GM12892 (cell line): ENCODE measurements around the gene PPP6R3.
"Not testable (repeated sequence)": the region's sequence is repeated elsewhere in the genome, so short reads cannot be mapped to it uniquely, and the experiment has no call there.

Experiments
- DNase-seq: peaks from one replicate; pipeline ENCODE4 v3.0.0; 2011; ENCODE audit not compliant: insufficient read length
- FAIRE-seq: peaks from 2 replicates; lab custom pipeline; 2011; peaks lifted over from hg19 to GRCh38; lab: Jason Lieb, UNC
- POLR2A ChIP-seq: IDR thresholded peaks from 2 replicates; pipeline ENCODE4 v1.6.1; 2011; ENCODE audit warnings: low read depth, low read length, control low read depth
- POLR2AphosphoS5 ChIP-seq: IDR thresholded peaks from 2 replicates; pipeline ENCODE4 v1.6.1; 2011; ENCODE audit warnings: low read depth, low read length, control low read depth
- TAF1 ChIP-seq: IDR thresholded peaks from 2 replicates; pipeline ENCODE4 v1.6.1; 2011; ENCODE audit warnings: low read depth, mild to moderate bottlenecking, control low read depth, low read length, borderline replicate concordance

Gene PPP6R3

DNA sequence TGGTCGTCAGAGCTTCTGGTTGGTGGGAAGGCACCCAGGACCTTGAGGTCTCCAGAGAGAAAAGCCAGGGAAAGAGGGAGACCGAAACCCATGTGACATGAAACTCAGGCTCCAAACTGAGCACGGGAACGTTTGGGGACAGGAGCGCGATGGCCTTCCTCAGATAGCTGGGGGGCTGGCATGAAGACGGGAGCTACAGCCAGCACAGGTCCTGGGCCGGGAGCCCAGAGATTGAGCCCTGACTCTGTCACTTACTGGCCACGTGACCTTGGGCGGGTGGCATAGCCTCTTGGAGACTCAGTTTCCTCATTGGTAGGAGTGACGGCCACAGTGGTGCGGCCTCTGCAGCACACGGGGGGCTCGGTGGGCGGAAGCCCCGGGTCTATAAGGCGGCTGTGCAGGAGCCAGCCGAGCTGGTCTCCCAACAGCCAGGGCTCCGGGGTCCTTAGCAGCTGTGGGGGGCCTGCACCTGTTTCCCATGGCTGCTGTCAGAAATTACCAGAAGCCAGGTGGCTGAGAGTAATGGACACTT is 36.4 kb upstream of the PPP6R3 start:
- FAIRE-seq (no peak), DNase-seq (no peak)
- no peak for TF ChIP-seq POLR2A
- no peak for TF ChIP-seq TAF1
- TF ChIP-seq POLR2AphosphoS5, result no peak

DNA sequence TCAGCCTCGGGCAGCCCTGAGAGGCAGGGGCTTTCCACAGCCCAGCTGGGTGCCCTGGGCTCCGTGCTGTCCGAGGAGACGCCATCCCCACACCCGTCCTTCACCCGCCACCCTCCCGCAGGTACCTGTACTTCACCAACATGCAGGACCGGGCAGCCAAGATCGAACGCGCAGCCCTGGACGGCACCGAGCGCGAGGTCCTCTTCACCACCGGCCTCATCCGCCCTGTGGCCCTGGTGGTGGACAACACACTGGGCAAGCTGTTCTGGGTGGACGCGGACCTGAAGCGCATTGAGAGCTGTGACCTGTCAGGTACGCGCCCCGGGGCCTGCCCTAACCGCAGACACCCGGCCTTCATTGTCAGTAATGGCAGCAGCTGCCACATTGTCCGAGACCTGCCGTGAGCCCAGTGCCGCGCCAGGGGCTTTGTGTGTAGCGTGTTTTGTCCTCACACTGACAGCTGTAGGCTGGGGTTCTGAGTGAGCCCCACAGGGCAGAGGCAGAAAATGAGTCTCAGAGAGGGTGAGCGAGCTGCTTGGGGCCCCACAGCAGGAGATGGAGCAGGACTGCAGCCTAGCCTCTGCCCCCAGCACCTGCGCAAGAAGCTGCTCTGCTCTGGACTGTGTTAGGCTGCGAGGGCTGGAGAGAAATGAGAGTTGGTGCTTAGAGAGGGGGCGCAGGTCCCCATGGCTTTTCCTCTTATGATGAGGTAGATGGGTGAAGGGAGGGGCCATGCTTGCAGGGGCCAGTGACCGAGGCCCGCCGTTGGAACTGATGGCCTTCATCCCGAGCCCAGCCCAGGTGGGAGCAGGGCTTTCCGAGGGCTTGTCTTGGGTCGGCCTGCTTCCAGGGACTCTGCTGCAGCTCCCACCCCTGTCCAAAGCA is 35.3 kb upstream of the PPP6R3 start:
- DNase-seq (no peak), FAIRE-seq (no peak)
- TF ChIP-seq POLR2AphosphoS5 (no peak), POLR2A (no peak), TAF1 (no peak)

DNA sequence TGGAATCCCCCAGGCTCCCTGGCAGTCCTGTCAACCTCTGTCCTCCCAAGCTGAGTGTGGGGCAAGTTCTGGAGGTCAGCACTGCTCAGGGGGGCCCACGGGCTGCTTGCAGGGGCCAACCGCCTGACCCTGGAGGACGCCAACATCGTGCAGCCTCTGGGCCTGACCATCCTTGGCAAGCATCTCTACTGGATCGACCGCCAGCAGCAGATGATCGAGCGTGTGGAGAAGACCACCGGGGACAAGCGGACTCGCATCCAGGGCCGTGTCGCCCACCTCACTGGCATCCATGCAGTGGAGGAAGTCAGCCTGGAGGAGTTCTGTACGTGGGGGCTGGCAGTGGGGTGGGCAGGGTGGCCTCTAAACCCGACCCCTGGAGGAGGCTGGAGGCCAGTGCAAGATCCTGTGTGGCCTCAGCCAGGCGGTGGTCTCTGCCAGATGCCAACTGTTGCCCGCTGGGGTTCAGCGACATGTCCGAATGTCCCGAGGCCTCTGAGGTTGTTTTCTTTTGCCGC is 34.6 kb upstream of the PPP6R3 start:
- TF ChIP-seq POLR2AphosphoS5, result no peak
- no peak for TF ChIP-seq POLR2A
- no peak for TF ChIP-seq TAF1
- no peak for FAIRE-seq
- no peak for DNase-seq

DNA sequence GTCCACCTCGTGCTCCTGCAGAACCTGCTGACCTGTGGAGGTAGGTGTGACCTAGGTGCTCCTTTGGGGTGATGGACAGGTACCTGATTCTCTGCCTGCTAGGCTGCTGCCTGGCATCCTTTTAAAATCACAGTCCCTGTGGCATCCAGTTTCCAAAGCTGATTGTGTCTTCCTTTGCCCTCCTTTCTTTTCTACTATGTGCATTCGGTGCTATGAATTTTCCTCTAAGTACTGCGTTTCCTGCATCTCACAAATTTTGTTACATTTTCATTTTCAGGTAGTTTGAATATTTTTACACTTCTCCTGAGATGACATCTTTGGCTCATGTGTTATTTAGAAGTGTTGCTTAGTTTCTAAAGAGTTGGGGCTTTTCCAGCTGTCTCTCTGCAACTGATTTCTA is 30.9 kb upstream of the PPP6R3 start:
- FAIRE-seq, result no peak
- TF ChIP-seq POLR2AphosphoS5 (no peak), POLR2A (no peak), TAF1 (no peak)
- DNase-seq, result no peak

DNA sequence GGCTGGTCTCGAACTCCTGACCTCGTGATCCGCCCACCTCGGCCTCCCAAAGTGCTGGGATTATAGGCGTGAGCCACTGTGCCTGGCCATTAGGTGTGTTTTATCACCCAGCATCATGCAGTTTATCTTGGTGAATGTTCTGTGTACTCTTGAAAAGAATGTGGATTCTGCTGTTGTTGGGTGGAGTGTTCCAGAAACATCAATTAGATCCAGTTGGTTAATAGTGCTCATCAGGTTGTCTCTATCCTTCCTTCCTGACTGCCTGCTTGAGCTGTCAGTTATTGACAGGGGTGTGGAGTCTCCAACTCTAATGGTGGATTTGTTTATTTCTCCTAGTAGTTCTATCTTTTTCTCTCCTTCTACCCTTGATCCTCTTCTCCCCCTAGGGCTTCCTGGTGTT is 30.2 kb upstream of the PPP6R3 start:
- FAIRE-seq (no peak), DNase-seq (no peak)
- no peak for TF ChIP-seq POLR2A
- no peak for TF ChIP-seq TAF1
- TF ChIP-seq POLR2AphosphoS5, result no peak

DNA sequence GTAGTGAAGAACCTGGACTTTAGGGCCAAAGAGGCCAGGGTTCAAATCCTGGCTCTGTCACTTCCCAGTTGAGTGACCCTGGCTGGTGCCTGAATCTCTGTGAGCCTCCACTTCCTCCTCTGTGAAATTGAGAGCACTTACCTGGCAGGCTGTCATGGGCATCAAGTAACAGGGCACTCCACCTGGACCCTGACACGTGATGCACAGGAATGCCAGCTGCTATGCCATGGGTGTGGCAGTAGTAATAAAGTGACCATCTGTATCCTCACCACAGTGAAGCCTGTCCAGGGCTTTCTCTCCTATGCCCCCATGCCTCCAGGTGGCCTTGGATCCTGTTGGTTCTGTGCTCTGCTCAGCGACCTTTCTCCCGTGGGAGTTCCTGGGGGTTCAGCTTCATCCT is 29.8 kb upstream of the PPP6R3 start:
- TF ChIP-seq POLR2A (no peak), TAF1 (no peak), POLR2AphosphoS5 (no peak)

DNA sequence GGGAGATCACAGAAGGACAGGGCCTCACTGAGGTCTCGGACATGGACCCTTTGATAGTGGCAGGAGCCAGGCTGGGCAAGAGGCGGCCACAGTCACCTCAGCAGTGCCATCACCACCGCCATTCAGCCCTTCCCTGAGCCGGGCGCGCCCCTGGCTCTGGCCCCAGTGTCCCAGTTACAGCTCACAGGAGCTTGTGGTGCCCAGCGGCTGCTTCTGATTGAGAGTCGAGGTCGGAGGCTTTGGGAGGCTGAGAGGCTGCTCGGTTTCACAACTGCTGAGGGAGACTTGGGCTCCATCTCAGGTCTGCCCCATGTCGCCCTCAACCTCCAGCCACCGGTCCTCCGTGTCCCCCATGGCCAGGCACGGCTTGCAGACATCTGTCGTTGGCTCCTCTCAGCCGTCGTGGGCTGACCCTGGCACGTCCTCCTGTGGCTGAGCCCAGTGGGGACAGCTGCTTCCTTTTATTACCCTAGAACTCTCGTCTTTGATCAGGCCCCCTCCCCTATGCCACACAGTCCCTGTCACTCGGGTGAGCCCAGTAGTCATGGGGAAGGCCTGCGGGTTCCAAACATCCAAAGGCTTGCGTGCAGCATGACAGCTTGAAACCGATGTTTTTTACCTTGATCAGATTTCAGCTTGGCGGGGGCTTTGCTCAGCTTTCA is 28.4 kb upstream of the PPP6R3 start:
- no peak for FAIRE-seq
- DNase-seq, result no peak
- TF ChIP-seq POLR2A (no peak), POLR2AphosphoS5 (no peak), TAF1 (no peak)

More for the DNA sequence above, 29.8 kb upstream of the PPP6R3 start:
- DNase-seq (no peak), FAIRE-seq (peak; percentile 51)

DNA sequence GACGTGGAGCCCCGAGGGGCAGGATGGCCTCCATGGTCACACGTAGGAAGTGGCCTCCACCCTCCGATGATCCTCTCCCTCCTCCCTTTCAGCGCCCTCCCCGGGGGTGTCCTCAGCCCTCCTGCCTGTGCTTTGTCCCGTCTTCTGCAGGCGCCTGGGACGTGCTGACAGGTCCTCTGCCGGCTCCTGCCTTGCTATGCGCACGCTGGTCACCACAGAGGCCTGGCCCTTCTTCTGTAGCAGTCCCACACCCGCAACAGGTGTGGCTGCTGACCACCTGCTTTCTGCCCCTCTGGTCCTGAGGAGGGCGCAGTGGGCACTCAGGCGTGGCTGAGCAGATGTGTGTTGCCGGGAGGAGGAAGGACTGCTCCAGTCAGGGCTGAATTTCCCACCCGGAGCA is 27.7 kb upstream of the PPP6R3 start:
- no peak for TF ChIP-seq POLR2A
- TF ChIP-seq POLR2AphosphoS5, result no peak
- no peak for TF ChIP-seq TAF1
- no peak for DNase-seq
- no peak for FAIRE-seq

DNA sequence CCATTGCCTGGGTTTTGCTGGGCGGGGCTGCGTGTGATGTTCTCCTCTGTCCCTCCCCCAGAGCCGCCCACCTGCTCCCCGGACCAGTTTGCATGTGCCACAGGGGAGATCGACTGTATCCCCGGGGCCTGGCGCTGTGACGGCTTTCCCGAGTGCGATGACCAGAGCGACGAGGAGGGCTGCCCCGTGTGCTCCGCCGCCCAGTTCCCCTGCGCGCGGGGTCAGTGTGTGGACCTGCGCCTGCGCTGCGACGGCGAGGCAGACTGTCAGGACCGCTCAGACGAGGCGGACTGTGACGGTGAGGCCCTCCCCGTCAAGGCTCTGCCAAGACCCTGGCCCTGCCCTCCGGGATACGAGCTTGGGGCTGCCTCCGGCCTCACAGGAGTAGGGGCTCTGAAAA is 27.0 kb upstream of the PPP6R3 start:
- FAIRE-seq (no peak), DNase-seq (no peak)
- TF ChIP-seq TAF1 (no peak), POLR2A (no peak), POLR2AphosphoS5 (no peak)

DNA sequence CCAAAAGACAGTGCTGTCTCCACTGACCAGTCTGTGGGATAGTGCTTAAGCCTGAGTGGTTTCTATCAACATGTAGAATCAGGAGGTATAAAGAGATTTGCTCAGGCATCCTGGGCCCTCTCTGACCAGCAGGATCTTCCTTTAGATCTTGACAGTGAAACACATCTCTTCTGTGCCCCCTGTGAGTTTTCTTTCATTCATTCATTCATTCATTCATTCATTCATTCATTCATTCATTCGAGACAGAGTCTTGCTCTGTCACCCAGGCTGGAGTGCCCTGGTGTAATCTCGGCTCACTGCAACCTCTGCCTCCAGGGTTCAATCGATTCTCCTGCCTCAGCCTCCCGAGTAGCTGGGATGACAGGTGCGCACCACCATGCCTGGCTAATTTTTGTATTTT is 26.4 kb upstream of the PPP6R3 start:
- DNase-seq, FAIRE-seq: not testable (repeated sequence)

DNA sequence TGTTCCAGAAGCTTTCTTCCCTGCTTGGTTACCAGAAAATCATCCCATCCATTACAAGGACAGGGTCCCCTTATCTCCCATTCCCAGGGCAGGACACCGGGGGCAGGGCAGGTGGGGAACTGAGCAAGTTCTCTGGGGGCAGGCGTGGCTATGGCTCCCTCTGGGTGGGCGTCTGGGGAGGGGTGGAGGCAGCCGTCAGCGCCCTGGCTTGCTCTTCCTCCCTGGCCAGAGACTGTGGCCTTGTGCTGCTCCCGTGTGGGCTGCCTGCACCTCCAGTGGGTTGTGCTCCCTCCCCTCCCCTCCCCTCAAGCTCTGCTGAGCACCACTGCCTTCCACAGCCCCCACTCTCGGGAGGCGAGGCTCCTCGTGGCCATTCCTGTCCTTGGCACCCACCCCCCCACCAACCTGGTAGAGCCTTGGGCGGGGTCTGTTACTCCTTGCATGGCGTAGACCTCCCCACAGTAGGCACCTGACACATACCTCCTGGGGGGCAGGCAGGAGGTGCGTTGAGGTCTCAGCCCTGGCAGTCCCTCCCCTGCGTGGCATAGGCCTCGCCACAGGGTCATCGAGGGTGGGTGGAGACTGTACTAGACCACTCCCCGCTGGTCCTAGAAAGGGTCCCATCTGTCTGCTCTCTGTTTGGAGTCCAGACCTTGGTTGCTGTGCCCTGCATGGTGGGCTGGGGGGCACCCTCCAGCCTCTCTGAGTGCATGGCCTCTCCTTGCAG is 24.2 kb upstream of the PPP6R3 start:
- no peak for TF ChIP-seq TAF1
- TF ChIP-seq POLR2AphosphoS5, result no peak
- no peak for TF ChIP-seq POLR2A
- no peak for FAIRE-seq
- DNase-seq, result no peak
